GM12875 (cell line): Measurements from ENCODE around the gene TAS2R20.

ENCODE experiments used
- H3K4me3 ChIP-seq: one replicate; pipeline ENCODE4 v1.5.1; 2011; ENCODE audit warnings: low read depth, low read length, control low read depth
- TF ChIP-seq, protein P1 (sequence below): IDR thresholded peaks from 2 replicates; pipeline ENCODE4 v1.5.1; 2011; ENCODE audit warnings: low read depth, mild to moderate bottlenecking, control low read depth, inconsistent platforms, low read length, moderate library complexity, borderline replicate concordance; ENCODE audit not compliant: insufficient read depth

The TAS2R20 gene

DNA sequence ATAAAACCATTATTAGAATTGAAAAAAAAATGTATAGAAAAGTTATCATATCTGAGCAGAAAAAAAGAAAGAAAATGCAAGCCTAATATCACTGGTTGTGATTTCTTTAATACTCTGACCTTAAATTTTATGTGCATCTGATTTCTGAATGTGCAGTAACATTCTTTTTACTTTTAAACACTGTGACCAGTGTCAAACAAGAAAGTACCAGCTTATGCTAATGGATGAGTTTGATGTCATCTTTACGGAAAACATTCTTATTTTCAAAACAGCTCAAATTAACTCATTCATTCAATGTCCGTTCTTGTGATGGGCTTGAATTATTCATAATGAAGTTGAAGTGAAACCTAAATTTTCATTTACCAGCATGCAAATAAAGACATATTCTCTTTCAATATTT, 11.3 kb downstream of the TAS2R20 start, which contains the start of gene TAS2R50:
Gene TAS2R50 (minus strand): TSS at position 101 of the 400 bp plus-strand sequence. CDS start 52 bp downstream, at position 49.
- no peak within 1 kb of the TSS for H3K4me3 ChIP-seq
- TF ChIP-seq, protein P1, sequence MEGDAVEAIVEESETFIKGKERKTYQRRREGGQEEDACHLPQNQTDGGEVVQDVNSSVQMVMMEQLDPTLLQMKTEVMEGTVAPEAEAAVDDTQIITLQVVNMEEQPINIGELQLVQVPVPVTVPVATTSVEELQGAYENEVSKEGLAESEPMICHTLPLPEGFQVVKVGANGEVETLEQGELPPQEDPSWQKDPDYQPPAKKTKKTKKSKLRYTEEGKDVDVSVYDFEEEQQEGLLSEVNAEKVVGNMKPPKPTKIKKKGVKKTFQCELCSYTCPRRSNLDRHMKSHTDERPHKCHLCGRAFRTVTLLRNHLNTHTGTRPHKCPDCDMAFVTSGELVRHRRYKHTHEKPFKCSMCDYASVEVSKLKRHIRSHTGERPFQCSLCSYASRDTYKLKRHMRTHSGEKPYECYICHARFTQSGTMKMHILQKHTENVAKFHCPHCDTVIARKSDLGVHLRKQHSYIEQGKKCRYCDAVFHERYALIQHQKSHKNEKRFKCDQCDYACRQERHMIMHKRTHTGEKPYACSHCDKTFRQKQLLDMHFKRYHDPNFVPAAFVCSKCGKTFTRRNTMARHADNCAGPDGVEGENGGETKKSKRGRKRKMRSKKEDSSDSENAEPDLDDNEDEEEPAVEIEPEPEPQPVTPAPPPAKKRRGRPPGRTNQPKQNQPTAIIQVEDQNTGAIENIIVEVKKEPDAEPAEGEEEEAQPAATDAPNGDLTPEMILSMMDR, result no peak

DNA sequence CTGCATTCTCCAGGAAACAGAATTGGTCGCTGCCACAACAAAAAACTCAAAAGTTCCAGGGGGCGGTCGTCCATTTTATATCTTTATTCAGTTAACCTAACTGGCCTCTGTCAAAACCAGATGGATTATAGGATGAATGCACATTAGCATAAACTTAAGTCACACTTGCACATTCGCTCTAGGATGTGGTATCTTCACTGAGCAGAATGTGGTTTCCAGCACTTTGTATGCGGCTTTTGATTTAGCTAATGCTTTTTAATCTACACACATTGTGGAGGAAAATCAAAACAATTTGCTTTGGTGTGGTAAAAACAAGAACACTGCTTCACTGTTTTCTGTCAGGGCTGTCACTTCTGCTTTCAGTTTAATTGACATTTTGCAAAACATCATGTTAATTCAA, 15.9 kb downstream of the TAS2R20 start:
- TF ChIP-seq, protein P1, result no peak

DNA sequence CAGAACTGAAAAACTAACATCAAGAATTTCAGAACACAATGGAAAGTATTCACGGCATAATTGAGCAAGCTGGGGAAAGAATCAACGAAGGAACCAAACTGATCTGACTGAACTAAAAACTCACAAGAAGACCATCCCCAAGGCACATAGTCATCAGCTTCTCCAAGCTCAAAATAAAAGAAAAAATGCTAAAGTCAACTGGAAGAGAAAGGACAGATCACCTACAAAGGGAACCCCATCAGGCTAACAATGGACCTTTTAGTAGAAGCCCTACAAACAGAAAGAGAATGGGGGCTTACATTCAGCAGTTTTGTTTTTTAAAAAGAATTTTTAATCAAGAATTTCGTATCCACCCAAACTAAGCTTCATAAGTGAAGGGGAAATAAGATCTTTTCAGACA, 23.1 kb downstream of the TAS2R20 start:
- TF ChIP-seq, protein P1, result no peak

More for the DNA sequence above, 15.9 kb downstream of the TAS2R20 start:
- no peak overlapping the region for H3K4me3 ChIP-seq

DNA sequence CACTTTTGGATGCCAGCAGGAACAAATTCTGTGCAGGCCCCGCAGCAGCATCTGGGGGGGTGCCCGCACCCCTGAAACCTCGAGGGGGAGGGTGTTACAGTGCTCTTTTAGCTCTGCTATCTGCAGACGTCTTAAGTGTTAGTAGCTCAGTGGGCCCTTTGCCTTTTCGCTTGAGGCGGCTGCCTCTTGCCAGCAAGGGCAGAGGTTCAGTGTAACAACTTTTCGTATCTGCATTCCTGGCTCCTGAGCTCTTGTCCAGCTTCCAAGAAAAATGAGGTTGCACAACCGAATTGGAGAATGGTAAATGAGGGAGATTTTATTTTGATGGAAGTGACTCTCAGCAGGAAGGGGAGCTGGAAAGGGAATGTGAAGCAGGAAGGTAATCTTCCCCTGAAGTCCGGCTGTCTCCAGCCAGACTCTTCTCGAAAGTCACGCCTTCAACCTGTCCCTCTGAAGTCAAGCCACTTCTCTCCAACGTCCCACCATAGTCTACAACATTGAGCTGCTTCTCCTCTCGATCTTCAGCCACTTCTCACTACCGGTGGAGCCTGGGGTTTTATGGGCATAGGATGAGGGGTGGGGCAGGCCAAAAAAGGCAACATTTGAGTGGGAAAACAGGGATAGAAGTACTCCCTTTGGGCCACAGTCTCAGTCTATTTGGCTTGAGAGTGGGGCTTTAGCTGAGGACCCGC, 29.2 kb downstream of the TAS2R20 start:
- H3K4me3 ChIP-seq, result no peak overlapping the region
- TF ChIP-seq, protein P1, result no peak

More for the DNA sequence above, 23.1 kb downstream of the TAS2R20 start:
- H3K4me3 ChIP-seq, result no peak overlapping the region

DNA sequence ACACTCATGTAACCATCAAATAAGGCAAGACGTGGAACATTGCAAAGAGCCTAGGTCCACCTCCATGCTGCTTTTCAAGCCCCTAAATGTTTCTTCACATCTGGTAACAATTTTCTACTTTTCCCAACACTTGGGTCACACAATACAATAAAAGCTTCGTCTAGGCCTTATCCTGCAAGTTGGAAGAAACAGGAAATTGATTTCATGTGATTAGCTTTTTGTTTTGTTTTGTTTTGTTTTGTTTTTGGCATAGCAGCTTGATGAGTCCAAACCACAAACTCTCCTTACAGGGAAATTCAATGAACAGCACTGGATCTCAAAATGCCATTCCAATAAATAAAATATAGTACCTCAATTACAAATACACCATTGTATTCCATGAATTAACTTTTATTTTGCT, 30.7 kb downstream of the TAS2R20 start:
- TF ChIP-seq, protein P1, result no peak
- H3K4me3 ChIP-seq, result no peak overlapping the region

DNA sequence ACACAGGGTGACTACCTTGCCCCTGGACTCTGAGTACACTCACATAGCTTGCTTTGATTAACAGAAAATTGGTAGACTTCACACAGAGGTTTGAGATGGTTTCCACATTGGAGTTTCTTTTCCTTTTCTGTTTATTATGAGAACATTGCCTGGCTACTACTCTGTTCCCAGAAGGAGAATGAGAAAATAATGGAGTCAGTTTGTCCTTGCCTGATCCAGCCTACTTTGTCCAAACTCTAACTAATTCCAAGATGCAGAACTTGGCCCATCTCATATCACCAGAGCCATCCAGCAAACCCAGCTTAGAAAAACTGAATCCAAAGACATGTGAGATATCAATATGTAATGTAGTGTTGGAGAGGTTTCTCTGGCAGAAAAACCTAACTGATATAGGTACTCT, 31.8 kb downstream of the TAS2R20 start:
- no peak overlapping the region for H3K4me3 ChIP-seq
- TF ChIP-seq, protein P1, result no peak

DNA sequence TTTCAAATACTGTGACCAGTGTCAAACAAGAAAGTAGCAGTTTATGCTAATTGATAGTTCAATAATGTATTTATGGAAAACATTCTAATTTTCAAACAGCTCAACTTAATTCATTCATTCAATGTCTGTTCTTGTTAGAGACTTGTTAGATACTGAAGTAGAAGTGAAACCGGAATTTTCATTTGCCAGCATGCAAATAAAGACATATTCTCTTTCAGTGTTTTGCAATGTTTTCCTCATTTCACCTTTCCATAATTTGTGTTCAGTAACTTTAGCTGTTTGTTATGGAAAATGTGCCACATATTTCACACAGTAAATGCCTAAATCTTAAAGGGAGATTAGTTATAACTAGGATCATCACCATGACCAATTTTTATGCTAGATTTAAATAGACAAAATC, 32.6 kb downstream of the TAS2R20 start:
- TF ChIP-seq, protein P1, result no peak

More for the DNA sequence above, 32.6 kb downstream of the TAS2R20 start:
- no peak overlapping the region for H3K4me3 ChIP-seq
